Mesendoderm (in vitro differentiated cells): ENCODE data around the gene ERCC8.

Source experiments
- DNase-seq: peaks from one replicate; pipeline ENCODE4 v3.0.0; 2013
- H2AK5ac ChIP-seq: 2 replicates; pipeline ENCODE4 v1.6.1; 2013; ENCODE audit warnings: low read length, inconsistent platforms
- H2BK120ac ChIP-seq: 2 replicates; pipeline ENCODE4 v1.6.1; 2013; ENCODE audit warnings: low read depth, mild to moderate bottlenecking, low read length, moderate library complexity, mixed read lengths
- H2BK15ac ChIP-seq: replicated peaks from 2 replicates; pipeline ENCODE4 v1.6.1; 2013; ENCODE audit warnings: low read depth, mild to moderate bottlenecking, moderate library complexity
- H2BK5ac ChIP-seq: 2 replicates; pipeline ENCODE4 v1.6.1; 2013; ENCODE audit warnings: low read length, inconsistent platforms
- H3K18ac ChIP-seq: 2 replicates; pipeline ENCODE4 v1.6.1; 2013; ENCODE audit warnings: mild to moderate bottlenecking, low read length, mixed read lengths
- H3K23ac ChIP-seq: one replicate; pipeline ENCODE4 v1.6.1; 2013; ENCODE audit warnings: low read length
- H3K27ac ChIP-seq: 2 replicates; pipeline ENCODE4 v1.5.1; 2013; ENCODE audit warnings: low read depth, mild to moderate bottlenecking, inconsistent platforms, low read length, moderate library complexity
- H3K27me3 ChIP-seq: 2 replicates; pipeline ENCODE4 v1.6.1; 2013; ENCODE audit warnings: low read length, control low read depth, mild to moderate bottlenecking, inconsistent platforms; ENCODE audit not compliant: insufficient read depth, poor library complexity
- H3K36me3 ChIP-seq: 2 replicates; pipeline ENCODE4 v1.6.1; 2013; ENCODE audit warnings: low read length, inconsistent platforms; ENCODE audit not compliant: control insufficient read depth, insufficient read depth
- H3K4ac ChIP-seq: one replicate; pipeline ENCODE4 v1.6.1; 2013; ENCODE audit warnings: low read depth, mild to moderate bottlenecking, low read length, moderate library complexity
- H3K4me1 ChIP-seq: 2 replicates; pipeline ENCODE4 v1.6.1; 2013; ENCODE audit warnings: low read depth, low read length, inconsistent platforms; ENCODE audit not compliant: control insufficient read depth
- H3K4me2 ChIP-seq: 2 replicates; pipeline ENCODE4 v1.6.1; 2013; ENCODE audit warnings: low read length
- H3K4me3 ChIP-seq: 2 replicates; pipeline ENCODE4 v1.5.1; 2013; ENCODE audit warnings: mild to moderate bottlenecking, low read length
- H3K56ac ChIP-seq: one replicate; pipeline ENCODE4 v1.6.1; 2013; ENCODE audit warnings: low read length
- H3K79me1 ChIP-seq: 2 replicates; pipeline ENCODE4 v1.6.1; 2013; ENCODE audit warnings: low read length, inconsistent platforms
- H3K79me2 ChIP-seq: 2 replicates; pipeline ENCODE4 v1.6.1; 2013; ENCODE audit warnings: mild to moderate bottlenecking, low read length; ENCODE audit not compliant: control insufficient read depth, insufficient read depth
- H3K9ac ChIP-seq: 2 replicates; pipeline ENCODE4 v1.6.1; 2013; ENCODE audit warnings: low read length, inconsistent platforms
- H4K5ac ChIP-seq: one replicate; pipeline ENCODE4 v1.6.1; 2013; ENCODE audit warnings: low read length
- H4K8ac ChIP-seq: one replicate; pipeline ENCODE4 v1.6.1; 2013; ENCODE audit warnings: low read depth, mild to moderate bottlenecking, control low read depth, low read length, moderate library complexity
- WGBS: extraction: QIAGEN DNeasy Blood & Tissue Kit; methylation state at CpG from one replicate; pipeline ENCODE4 v1.1.7; 2013; ENCODE audit warnings: low lambda C conversion rate, missing lambda C conversion rate; ENCODE audit not compliant: insufficient coverage; ENCODE audit errors: extremely low coverage; 5-methylcytosine and 5-hydroxymethylcytosine counted together

ERCC8 gene

GRCh38 chr5:60835554-60835953, 109.3 kb downstream of the ERCC8 start:
- H3K4me3 ChIP-seq = no peak overlapping the region
- no peak overlapping the region for H3K9ac ChIP-seq
- no peaks in the 10 kb centered on the region for H3K36me3 ChIP-seq
- no peaks in the 10 kb centered on the region for H3K79me1 ChIP-seq
- no peaks in the 10 kb centered on the region for H3K27me3 ChIP-seq
- H2AK5ac ChIP-seq = no peak overlapping the region
- no peak overlapping the region for H3K27ac ChIP-seq
- no peak overlapping the region for H4K5ac ChIP-seq
- H3K56ac ChIP-seq = no peak overlapping the region
- H3K4me1 ChIP-seq = no peaks in the 10 kb centered on the region
- H2BK120ac ChIP-seq = no peak overlapping the region
- 100% methylated on average over 2 of the region's 5 CpGs for WGBS
- no peak for DNase-seq
- H3K4ac ChIP-seq = no peak overlapping the region
- H3K4me2 ChIP-seq = no peak overlapping the region
- no peak overlapping the region for H3K18ac ChIP-seq
- no peaks in the 10 kb centered on the region for H3K79me2 ChIP-seq
- H2BK15ac ChIP-seq = no peak overlapping the region
- H3K23ac ChIP-seq = no peak overlapping the region
- no peak overlapping the region for H2BK5ac ChIP-seq
- H4K8ac ChIP-seq = no peak overlapping the region

- H3K4me3 ChIP-seq = no peak overlapping the region
- H4K8ac ChIP-seq = no peak overlapping the region
- no peak overlapping the region for H4K5ac ChIP-seq
- H3K18ac ChIP-seq = no peak overlapping the region
- no peak overlapping the region for H3K4me2 ChIP-seq
- no peak for DNase-seq
- no peaks in the 10 kb centered on the region for H3K79me2 ChIP-seq
- no peaks in the 10 kb centered on the region for H3K4me1 ChIP-seq
- H3K36me3 ChIP-seq = no peaks in the 10 kb centered on the region
- no peak overlapping the region for H2AK5ac ChIP-seq
- no peak overlapping the region for H2BK120ac ChIP-seq
- H3K79me1 ChIP-seq = no peaks in the 10 kb centered on the region
- H3K23ac ChIP-seq = no peak overlapping the region
- H3K56ac ChIP-seq = no peak overlapping the region
- no peaks in the 10 kb centered on the region for H3K27me3 ChIP-seq
- no peak overlapping the region for H3K9ac ChIP-seq
- H3K27ac ChIP-seq = no peak overlapping the region
- H3K4ac ChIP-seq = no peak overlapping the region
- no peak overlapping the region for H2BK5ac ChIP-seq
- no peak overlapping the region for H2BK15ac ChIP-seq
Measured at GRCh38 chr5:60833520-60833919, 111.3 kb downstream of the ERCC8 start.

GRCh38 chr5:60830581-60831127, 114.2 kb downstream of the ERCC8 start:
- Histone ChIP-seq H3K56ac (no peak overlapping the region), H4K8ac (no peak overlapping the region), H3K27me3 (no peaks in the 10 kb centered on the region), H3K23ac (no peak overlapping the region), H3K79me2 (no peaks in the 10 kb centered on the region), H2AK5ac (no peak overlapping the region), H3K18ac (no peak overlapping the region), H4K5ac (no peak overlapping the region), H3K4me1 (no peaks in the 10 kb centered on the region), H2BK15ac (no peak overlapping the region), H3K9ac (no peak overlapping the region), H3K4me3 (no peak overlapping the region), H3K4me2 (no peak overlapping the region), H2BK5ac (no peak overlapping the region), H2BK120ac (no peak overlapping the region), H3K36me3 (no peaks in the 10 kb centered on the region), H3K79me1 (no peaks in the 10 kb centered on the region), H3K27ac (no peak overlapping the region), H3K4ac (no peak overlapping the region)
- no peak for DNase-seq

- no peak overlapping the region for H2BK5ac ChIP-seq
- no peak overlapping the region for H3K4me2 ChIP-seq
- H3K56ac ChIP-seq = no peak overlapping the region
- H2AK5ac ChIP-seq = no peak overlapping the region
- H3K36me3 ChIP-seq = no peaks in the 10 kb centered on the region
- H3K23ac ChIP-seq = no peak overlapping the region
- no CpG with 5 or more reads among the region's 2 CpGs for WGBS
- no peak overlapping the region for H3K27ac ChIP-seq
- H3K79me1 ChIP-seq = no peaks in the 10 kb centered on the region
- no peak overlapping the region for H2BK120ac ChIP-seq
- H3K9ac ChIP-seq = no peak overlapping the region
- H3K79me2 ChIP-seq = no peaks in the 10 kb centered on the region
- H4K5ac ChIP-seq = no peak overlapping the region
- no peak overlapping the region for H3K4me3 ChIP-seq
- no peaks in the 10 kb centered on the region for H3K4me1 ChIP-seq
- H4K8ac ChIP-seq = no peak overlapping the region
- H3K27me3 ChIP-seq = no peaks in the 10 kb centered on the region
- H2BK15ac ChIP-seq = no peak overlapping the region
- no peak overlapping the region for H3K4ac ChIP-seq
- H3K18ac ChIP-seq = no peak overlapping the region
- DNase-seq = no peak
Measured at GRCh38 chr5:60829490-60830266, 115.2 kb downstream of the ERCC8 start.

GRCh38 chr5:60827201-60827600, 117.7 kb downstream of the ERCC8 start:
- Histone ChIP-seq H3K18ac (no peak overlapping the region), H3K4me3 (no peak overlapping the region), H3K79me1 (no peaks in the 10 kb centered on the region), H3K23ac (no peak overlapping the region), H4K5ac (no peak overlapping the region), H3K27ac (no peak overlapping the region), H3K79me2 (no peaks in the 10 kb centered on the region), H2AK5ac (no peak overlapping the region), H2BK120ac (no peak overlapping the region), H3K36me3 (no peaks in the 10 kb centered on the region), H3K4me1 (no peaks in the 10 kb centered on the region), H4K8ac (no peak overlapping the region), H3K4ac (no peak overlapping the region), H2BK5ac (no peak overlapping the region), H3K56ac (no peak overlapping the region), H3K9ac (no peak overlapping the region), H3K27me3 (no peaks in the 10 kb centered on the region), H3K4me2 (no peak overlapping the region), H2BK15ac (no peak overlapping the region)
- no CpG with 5 or more reads among the region's 1 CpG for WGBS
- no peak for DNase-seq

GRCh38 chr5:60826653-60827052, 118.2 kb downstream of the ERCC8 start:
- Histone ChIP-seq H3K4me2 (no peak overlapping the region), H2BK120ac (no peak overlapping the region), H4K5ac (no peak overlapping the region), H3K27ac (no peak overlapping the region), H3K27me3 (no peaks in the 10 kb centered on the region), H3K23ac (no peak overlapping the region), H3K4me3 (no peak overlapping the region), H3K9ac (no peak overlapping the region), H3K79me2 (no peaks in the 10 kb centered on the region), H2AK5ac (no peak overlapping the region), H3K36me3 (no peaks in the 10 kb centered on the region), H2BK15ac (no peak overlapping the region), H3K18ac (no peak overlapping the region), H3K56ac (no peak overlapping the region), H2BK5ac (no peak overlapping the region), H3K4me1 (no peaks in the 10 kb centered on the region), H3K79me1 (no peaks in the 10 kb centered on the region), H3K4ac (no peak overlapping the region), H4K8ac (no peak overlapping the region)
- DNase-seq = no peak
